GM12878 (cell line): ENCODE measurements around the gene SLAIN2. TPM values are rescaled to one million over a fixed set of nuclear protein-coding genes. Genes with fewer than 3 reads are reported as not detected.

ENCODE experiments used
- ATAC-seq: fragments of 200-7000 bp; cut with Tn5 transposase; 3 replicates; pipeline ENCODE4 v1.9.1; 2020; ENCODE audit warnings: mild to moderate bottlenecking, moderate library complexity
- BruUV-seq: library from RNA; stranded (reverse); fragments of 400-500 nt; replicated peaks from 2 replicates; lab custom pipeline; 2021; lab: Mats Ljungman, UMichigan
- CTCF ChIA-PET: fragments of 300-600 bp; sonication (Branson Sonifier 250); formaldehyde crosslinking; extraction: SDS; loops from one replicate; lab custom pipeline; 2021; ENCODE audit warnings: inconsistent platforms; lab: Yijun Ruan, JAX
- POLR2A ChIA-PET: fragments of 350-600 bp; formaldehyde crosslinking; extraction: SDS; loops from one replicate; lab custom pipeline; 2021; ENCODE audit warnings: inconsistent platforms; lab: Charles Lee
- RAD21 ChIA-PET: fragments of 300-600 bp; sonication (Branson Sonifier 250); formaldehyde crosslinking; loops from one replicate; lab custom pipeline; 2023; ENCODE audit warnings: antibody characterized with exemption; ENCODE audit not compliant: unreplicated experiment; lab: Charles Lee
- SMC1A ChIA-PET: fragments of 300-600 bp; sonication (Branson Sonifier 250); formaldehyde crosslinking; loops from one replicate; lab custom pipeline; 2023; ENCODE audit not compliant: unreplicated experiment, uncharacterized antibody; lab: Charles Lee
- DNase-seq: peaks from one replicate; pipeline ENCODE4 v3.0.0-alpha.2; 2011; ENCODE audit warnings: low read depth, low spot score
- FAIRE-seq: peaks from 3 replicates; lab custom pipeline; 2011; peaks lifted over from hg19 to GRCh38; lab: Jason Lieb, UNC
- H2AFZ ChIP-seq: 2 replicates; pipeline ENCODE4 v1.6.0; 2011; ENCODE audit warnings: low read depth, low read length, control low read depth; ENCODE audit not compliant: control insufficient read depth
- H3K27ac ChIP-seq: 2 replicates; pipeline ENCODE4 v1.5.1; 2011; ENCODE audit warnings: control low read depth; ENCODE audit not compliant: control insufficient read depth, insufficient read depth
- H3K27me3 ChIP-seq, 2 experiments: replicated peaks in 1 of 2; 2 replicates each; pipeline versions ENCODE4 v1.6.0 to v1.6.1; 2011; ENCODE audit warnings: low read length in 1 of 2; ENCODE audit not compliant: control insufficient read depth in 2 of 2, insufficient read depth in 2 of 2
- H3K36me3 ChIP-seq, 2 experiments: 2 replicates each; pipeline ENCODE4 v1.5.1; 2011; ENCODE audit warnings: low read length in 1 of 2; ENCODE audit not compliant: control insufficient read depth in 2 of 2, insufficient read depth in 2 of 2
- H3K4me1 ChIP-seq: 2 replicates; pipeline ENCODE4 v1.6.1; 2011; ENCODE audit warnings: mild to moderate bottlenecking, low read length, moderate library complexity, mixed read lengths; ENCODE audit not compliant: control insufficient read depth, insufficient read depth
- H3K4me2 ChIP-seq: 2 replicates; pipeline ENCODE4 v1.6.0; 2011; ENCODE audit warnings: control low read depth; ENCODE audit not compliant: control insufficient read depth, insufficient read depth
- H3K4me3 ChIP-seq: fragments of 200-600 bp; sonication (generic); 2 replicates; pipeline ENCODE4 v1.5.1; 2016
- H3K79me2 ChIP-seq: 2 replicates; pipeline ENCODE4 v1.6.0; 2011; ENCODE audit warnings: low read length; ENCODE audit not compliant: control insufficient read depth, insufficient read depth
- H3K9ac ChIP-seq: 2 replicates; pipeline ENCODE4 v1.8.0; 2011; ENCODE audit warnings: low read length, control low read depth, mixed read lengths; ENCODE audit not compliant: control insufficient read depth, insufficient read depth
- H3K9me3 ChIP-seq: replicated peaks from 3 replicates; pipeline ENCODE4 v1.5.1; 2011; ENCODE audit warnings: mild to moderate bottlenecking, low read length; ENCODE audit not compliant: control insufficient read depth, insufficient read depth
- H4K20me1 ChIP-seq: 2 replicates; pipeline ENCODE4 v1.6.0; 2011; ENCODE audit not compliant: control insufficient read depth, insufficient read depth
- ASH2L ChIP-seq: fragments of 300-600, 200-600 bp; sonication (generic); IDR thresholded peaks from 2 replicates; pipeline ENCODE4 v1.6.1; 2017; ENCODE audit warnings: low read depth, mild to moderate bottlenecking, borderline replicate concordance
- BRCA1 ChIP-seq: IDR thresholded peaks from 2 replicates; pipeline ENCODE4 v1.6.1; 2011; ENCODE audit warnings: low read depth, low read length, improper control_type of control experiment
- CHD2 ChIP-seq: IDR thresholded peaks from 2 replicates; pipeline ENCODE4 v1.6.1; 2011; ENCODE audit warnings: low read depth, low read length, improper control_type of control experiment, borderline replicate concordance
- CREB1 ChIP-seq: IDR thresholded peaks from 2 replicates; pipeline ENCODE4 v1.6.1; 2012; ENCODE audit warnings: low read depth, mild to moderate bottlenecking, inconsistent platforms
- DPF2 ChIP-seq: fragments of 450-650 bp; IDR thresholded peaks from 2 replicates; pipeline ENCODE4 v1.6.1; 2017; ENCODE audit warnings: mild to moderate bottlenecking
- ESRRA ChIP-seq: IDR thresholded peaks from 2 replicates; pipeline ENCODE4 v1.6.1; 2012; ENCODE audit warnings: mild to moderate bottlenecking, low read length, improper control_type of control experiment
- IRF3 ChIP-seq: fragments of 450-650 bp; IDR thresholded peaks from 2 replicates; pipeline ENCODE4 v1.6.1; 2014; ENCODE audit warnings: mild to moderate bottlenecking
- MAX ChIP-seq: IDR thresholded peaks from 2 replicates; pipeline ENCODE4 v1.6.1; 2012; ENCODE audit warnings: low read depth, low read length, improper control_type of control experiment
- NFIC ChIP-seq: IDR thresholded peaks from 2 replicates; pipeline ENCODE4 v1.6.1; 2012; ENCODE audit warnings: low read depth, mild to moderate bottlenecking, inconsistent platforms, low read length, moderate library complexity
- POLR2A ChIP-seq: IDR thresholded peaks from 2 replicates; pipeline ENCODE4 v1.6.1; 2011; ENCODE audit warnings: low read depth, mild to moderate bottlenecking, low read length
- POU2F2 ChIP-seq: IDR thresholded peaks from 3 replicates; pipeline ENCODE4 v1.6.1; 2011; ENCODE audit warnings: low read depth, mild to moderate bottlenecking, low read length, borderline replicate concordance
- PRDM15 ChIP-seq: fragments of 450-650 bp; formaldehyde crosslinking; IDR thresholded peaks from 2 replicates; pipeline ENCODE4 v1.4.0; 2020; ENCODE audit warnings: mild to moderate bottlenecking, moderate library complexity
- RELA ChIP-seq: fragments of 450-650 bp; IDR thresholded peaks from 2 replicates; pipeline ENCODE4 v1.8.0; 2014; ENCODE audit warnings: borderline replicate concordance; ENCODE audit not compliant: partially characterized antibody
- SMAD5 ChIP-seq: IDR thresholded peaks from 2 replicates; pipeline ENCODE4 v1.6.1; 2016; ENCODE audit warnings: antibody characterized with exemption, low read depth
- SMC3 ChIP-seq: IDR thresholded peaks from 2 replicates; pipeline ENCODE4 v1.6.1; 2011; ENCODE audit warnings: low read length, improper control_type of control experiment, borderline replicate concordance
- SPI1 ChIP-seq: IDR thresholded peaks from 2 replicates; pipeline ENCODE4 v1.6.1; 2011; ENCODE audit warnings: low read depth, mild to moderate bottlenecking, low read length, moderate library complexity, borderline replicate concordance; ENCODE audit not compliant: insufficient read depth
- USF1 ChIP-seq: IDR thresholded peaks from 2 replicates; pipeline ENCODE4 v1.6.1; 2011; ENCODE audit warnings: borderline replicate concordance, low read depth, mild to moderate bottlenecking, moderate library complexity, mixed read lengths, low read length; ENCODE audit not compliant: insufficient read depth; ENCODE audit errors: extremely low read length
- WGBS: methylation state at CpG from one replicate; pipeline ENCODE4 v1.1.6; 2016; ENCODE audit warnings: low lambda C conversion rate; ENCODE audit not compliant: insufficient replicate concordance, insufficient coverage; ENCODE audit errors: missing lambda C conversion rate; 5-methylcytosine and 5-hydroxymethylcytosine counted together
- in situ Hi-C: fragments of 300-500 bp; cut with MboI; formaldehyde crosslinking; loops from 9 replicates; pipeline ENCODE4 v1.14.3; 2018; ENCODE audit warnings: mixed read lengths
- intact Hi-C: fragments of 100-400 bp; cut with micrococcal nuclease; formaldehyde crosslinking; loops from one replicate; pipeline ENCODE4 v1.14.2; 2022; ENCODE audit not compliant: unreplicated experiment
- polyA plus RNA-seq, 11 experiments: library from polyadenylated mRNA; depleted of rRNA in 4 of 11; unstranded in 6 of 11; stranded (reverse) in 5 of 11; fragments of >200 nt; fragmentation: Nextera tagmentation in 4 of 11; fragmentation: Illumina TruSeq in 1 of 11; extraction: Ambion mirVana in 4 of 11; extraction: Trizol in 1 of 11; gene quantifications; 1 replicate in 1 of 11; 2 replicates in 10 of 11; pipeline versions ENCODE4 v1.2.1 to v1.2.3, GENCODE V29; 2011 to 2016; ENCODE audit warnings: inconsistent platforms in 2 of 11, missing spikeins in 2 of 11, low read depth in 1 of 11
- total RNA-seq, 4 experiments: library from RNA; depleted of rRNA in 3 of 4; stranded (reverse); fragments of >200 nt in 3 of 4; fragmentation: Illumina TruSeq in 1 of 4; extraction: Trizol in 1 of 4; gene quantifications; 2 replicates each; pipeline versions ENCODE4 v1.2.1 to v1.2.3, GENCODE V29; 2013 to 2021

SLAIN2 gene
- total and polyA plus RNA-seq, 10 of the 15 experiments (the other 5 are each of a cell fraction or from before 2014, with no cell fraction given), result 4.3 to 96.6 (median 25.4) TPM

DNA sequence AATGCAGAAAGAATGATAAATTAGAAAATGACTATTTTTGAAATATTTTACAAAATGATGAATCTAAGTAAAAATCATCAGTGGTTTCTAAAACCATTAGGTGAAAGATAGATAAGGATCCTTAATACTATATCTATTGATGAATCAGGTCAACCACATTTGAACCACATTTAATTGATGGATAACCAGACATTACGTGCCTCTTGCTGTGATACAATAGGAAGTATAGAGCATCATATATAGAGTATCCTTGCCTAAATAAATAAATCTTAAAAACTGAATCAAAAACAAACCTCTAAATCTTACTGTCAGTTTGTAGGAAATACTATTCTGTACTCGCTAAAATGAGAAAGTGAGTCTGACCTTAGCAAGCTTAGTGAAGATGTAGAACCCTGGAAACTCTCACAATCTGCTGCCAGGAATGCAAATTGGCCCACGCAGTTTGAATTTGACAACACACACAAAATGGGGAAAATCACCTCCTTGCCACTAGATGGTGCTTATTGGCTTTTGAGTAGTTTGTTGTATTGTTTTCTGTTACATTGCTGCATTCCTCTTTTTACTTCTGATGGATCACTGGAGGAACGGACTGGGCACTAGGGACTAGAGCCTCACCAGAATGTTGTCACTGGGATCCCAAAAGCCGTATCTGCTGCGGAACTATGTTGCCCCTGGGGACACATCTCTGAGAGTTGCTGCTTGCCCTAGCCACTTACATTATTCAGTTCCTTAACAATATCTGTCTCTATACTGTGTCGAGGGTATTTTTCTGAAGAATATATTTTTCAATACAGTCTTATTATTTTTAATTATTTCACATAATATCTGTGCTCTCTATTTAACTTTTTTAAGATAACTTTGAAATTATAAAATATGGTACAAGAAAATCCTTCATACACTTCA, 25.4 kb upstream of the SLAIN2 start:
- Histone ChIP-seq H3K27ac (no peak overlapping the region), H2AFZ (peak overlapping the region; percentile 65), H3K9ac (no peak overlapping the region), H3K4me3 (no peak overlapping the region), H3K79me2 (no peaks in the 10 kb centered on the region), H3K36me3 (no peaks in the 10 kb centered on the region), H3K27me3 (no peaks in the 10 kb centered on the region), H3K9me3 (no peaks in the 10 kb centered on the region), H4K20me1 (no peaks in the 10 kb centered on the region), H3K4me1 (no peaks in the 10 kb centered on the region), H3K4me2 (0 out of 2 replicates have a peak overlapping the region, but pooled peaks have one; percentile 25)
- DNase-seq, result no peak
- in situ Hi-C loops, result no loop called here
- ChIA-PET RAD21 (interaction anchor here (0.7 to 0.9 kb wide), 2 partner anchors 27 to 45 kb away, joined by 3 to 4 read pairs; no protein-coding TSS in a partner anchor), CTCF (interaction anchor here (0.9 to 1.9 kb wide), 5 partner anchors 31 to 230 kb away, joined by 3 to 13 read pairs (median 3); no protein-coding TSS in a partner anchor), SMC1A (no interaction called here), POLR2A (no interaction called here)
- BruUV-seq, result no TSS peak
- intact Hi-C loops, result loop anchor here (1.0 to 5.0 kb wide), 3 partner anchors 116 to 646 kb away; no protein-coding TSS in a partner anchor
- peak; percentile 95 for FAIRE-seq
- WGBS, result 21% methylated on average over 7 of the region's 7 CpGs
- ATAC-seq, result peak; percentile 89
- TF ChIP-seq DPF2 (no peak), BRCA1 (no peak), RELA (peak; percentile 28), USF1 (no peak), POLR2A (no peak), SPI1 (0 out of 2 replicates have a peak, but pooled peaks have one; percentile 2), POU2F2 (peak; percentile 78; the same call in 1 of the 3 replicates), ESRRA (no peak), NFIC (no peak), SMAD5 (no peak), PRDM15 (CRISPR knock-in tag) (no peak), CREB1 (0 out of 2 replicates have a peak, but pooled peaks have one; percentile 21), ASH2L (no peak), MAX (no peak), SMC3 (peak; percentile 46; the same call in 1 of the 2 replicates), CHD2 (no peak), IRF3 (no peak)
